HepG2 (cell line): ENCODE results near the gene FUOM. TPM values are rescaled to one million over a fixed set of nuclear protein-coding genes. Genes with fewer than 3 reads are reported as not detected.

ENCODE experiments used
- ATAC-seq: fragments of 200-7000 bp; cut with Tn5 transposase; 3 replicates; pipeline ENCODE4 v1.9.1; 2020; ENCODE audit warnings: mild to moderate bottlenecking, moderate library complexity
- BruUV-seq: library from RNA; stranded (reverse); fragments of 400-500 nt; replicated peaks from 2 replicates; lab custom pipeline; 2021; lab: Mats Ljungman, UMichigan
- CTCF ChIA-PET: fragments of 300-600 bp; formaldehyde crosslinking; extraction: SDS; loops from one replicate; lab custom pipeline; 2021; ENCODE audit warnings: low total read pairs, inconsistent platforms, low intra/inter-chr PET ratio; lab: Yijun Ruan, JAX
- POLR2A ChIA-PET: fragments of 350-600 bp; sonication (Branson Sonifier 250); formaldehyde crosslinking; loops from one replicate; lab custom pipeline; 2020; ENCODE audit warnings: antibody characterized with exemption, inconsistent platforms; lab: Yijun Ruan, JAX
- DNase-seq: peaks from one replicate; pipeline ENCODE4 v3.0.0-alpha.2; 2015; ENCODE audit warnings: low spot score
- FAIRE-seq: peaks from 3 replicates; lab custom pipeline; 2011; peaks lifted over from hg19 to GRCh38; lab: Jason Lieb, UNC
- H2AFZ ChIP-seq: one replicate; pipeline ENCODE4 v1.6.1; 2011; ENCODE audit warnings: low read length, inconsistent platforms
- H3K27ac ChIP-seq: fragments of 300-600 bp; 3 replicates; pipeline ENCODE4 v1.8.0; 2011; ENCODE audit warnings: mixed run types, mild to moderate bottlenecking, mixed read lengths, low read length, inconsistent platforms; ENCODE audit not compliant: insufficient read depth; ENCODE audit errors: extremely low read length
- H3K27me3 ChIP-seq, 2 experiments: fragments of 200-600 bp in 1 of 2; 2 replicates in 1 of 2; 3 replicates in 1 of 2; pipeline versions ENCODE4 v1.6.0 to v1.8.0; 2011; ENCODE audit warnings: low read length in 2 of 2, mild to moderate bottlenecking in 2 of 2, moderate library complexity in 2 of 2, inconsistent platforms in 1 of 2; ENCODE audit not compliant: insufficient read depth in 2 of 2, control insufficient read depth in 1 of 2
- H3K36me3 ChIP-seq, 2 experiments: fragments of 200-600 bp in 1 of 2; replicated peaks in 1 of 2; 2 replicates in 1 of 2; 3 replicates in 1 of 2; pipeline versions ENCODE4 v1.5.1 to v1.8.0; 2011; ENCODE audit warnings: low read length in 2 of 2, inconsistent platforms in 1 of 2; ENCODE audit not compliant: insufficient read depth in 2 of 2, control insufficient read depth in 1 of 2
- H3K4me1 ChIP-seq: 2 replicates; pipeline ENCODE4 v1.5.1; 2012; ENCODE audit warnings: low read length, inconsistent platforms; ENCODE audit not compliant: insufficient read depth
- H3K4me2 ChIP-seq: 2 replicates; pipeline ENCODE4 v1.6.0; 2011; ENCODE audit warnings: low read depth, low read length, inconsistent platforms
- H3K4me3 ChIP-seq, 3 experiments: fragments of 200-600 bp in 1 of 3; sonication (generic), shearing (Covaris generic) in 1 of 3; replicated peaks in 1 of 3; 2 replicates each; pipeline ENCODE4 v1.5.1; 2011 to 2016; ENCODE audit warnings: low read length in 3 of 3, inconsistent platforms in 2 of 3, low read depth in 2 of 3, mild to moderate bottlenecking in 2 of 3, control low read depth in 1 of 3, mixed read lengths in 1 of 3; ENCODE audit not compliant: insufficient read depth in 1 of 3
- H3K79me2 ChIP-seq: one replicate; pipeline ENCODE4 v1.6.1; 2011; ENCODE audit warnings: low read length, inconsistent platforms; ENCODE audit not compliant: insufficient read depth
- H3K9ac ChIP-seq: 2 replicates; pipeline ENCODE4 v1.6.0; 2011; ENCODE audit warnings: mild to moderate bottlenecking, low read depth, low read length, inconsistent platforms; ENCODE audit not compliant: insufficient read depth
- H3K9me3 ChIP-seq: 2 replicates; pipeline ENCODE4 v1.5.1; 2012; ENCODE audit warnings: mild to moderate bottlenecking, low read length
- H4K20me1 ChIP-seq: 2 replicates; pipeline ENCODE4 v1.6.0; 2011; ENCODE audit warnings: inconsistent platforms, mild to moderate bottlenecking, low read length, moderate library complexity; ENCODE audit not compliant: insufficient read depth
- CSRNP2 ChIP-seq: sonication (generic); formaldehyde crosslinking; conservative IDR thresholded peaks from 2 replicates; pipeline ENCODE4 v1.8.0; 2022; ENCODE audit warnings: low read depth, missing genetic modification reagents
- NCOA5 ChIP-seq: sonication (generic); formaldehyde crosslinking; IDR thresholded peaks from 2 replicates; pipeline ENCODE4 v1.4.0; 2020; ENCODE audit warnings: missing genetic modification reagents
- NR0B2 ChIP-seq: sonication (generic); formaldehyde crosslinking; IDR thresholded peaks from 2 replicates; pipeline ENCODE4 v1.4.0; 2020; ENCODE audit warnings: mild to moderate bottlenecking, missing genetic modification reagents
- RFXANK ChIP-seq: IDR thresholded peaks from 2 replicates; pipeline ENCODE4 v1.6.1; 2016
- SRF ChIP-seq: IDR thresholded peaks from 2 replicates; pipeline ENCODE4 v1.6.1; 2011; ENCODE audit warnings: mild to moderate bottlenecking, low read depth, low read length, moderate library complexity
- ZNF280B ChIP-seq: sonication (generic); formaldehyde crosslinking; IDR thresholded peaks from 2 replicates; pipeline ENCODE4 v1.5.0; 2020; ENCODE audit warnings: missing genetic modification reagents, mild to moderate bottlenecking, borderline replicate concordance
- ZNF784 ChIP-seq: sonication (generic); formaldehyde crosslinking; IDR thresholded peaks from 2 replicates; pipeline ENCODE4 v1.5.1; 2020; ENCODE audit warnings: missing genetic modification reagents, mild to moderate bottlenecking, borderline replicate concordance
- ZNF839 ChIP-seq: sonication (generic); formaldehyde crosslinking; IDR thresholded peaks from 2 replicates; pipeline ENCODE4 v1.4.0; 2020; ENCODE audit warnings: missing genetic modification reagents, mild to moderate bottlenecking, borderline replicate concordance
- WGBS: methylation state at CpG from one replicate; pipeline ENCODE4 v1.1.6; 2017; ENCODE audit warnings: low lambda C conversion rate; 5-methylcytosine and 5-hydroxymethylcytosine counted together
- in situ Hi-C: cut with HindIII; loops from 2 replicates; pipeline ENCODE4 v1.10.0; 2017; ENCODE audit warnings: low pct_unique_long_range_greater_than_20kb; ENCODE audit not compliant: extremely low pct_ligation_motif_present
- intact Hi-C: fragments of 100-400 bp; cut with micrococcal nuclease; formaldehyde crosslinking; loops from one replicate; pipeline ENCODE4 v1.10.0; 2022; ENCODE audit not compliant: unreplicated experiment
- polyA plus RNA-seq, 8 experiments: library from polyadenylated mRNA; depleted of rRNA in 3 of 8; stranded (reverse) in 7 of 8; unstranded in 1 of 8; fragments of >200 nt; fragmentation: Illumina TruSeq in 4 of 8; extraction: Trizol in 4 of 8; gene quantifications; 2 replicates each; pipeline versions ENCODE4 v1.2.1 to v1.2.3, GENCODE V29; 2011 to 2016; ENCODE audit warnings: low read depth in 4 of 8, missing spikeins in 1 of 8, mixed read lengths in 1 of 8; ENCODE audit not compliant: insufficient read depth in 1 of 8
- total RNA-seq, 5 experiments: library from RNA; depleted of rRNA; stranded (reverse); fragments of >200 nt; fragmentation: Illumina TruSeq; extraction: Trizol; gene quantifications; 2 replicates each; pipeline ENCODE4 v1.2.3, GENCODE V29; 2016; ENCODE audit warnings: low read depth in 1 of 5

The FUOM gene
- total and polyA plus RNA-seq, 2 of the 13 experiments (the other 11 are each of a cell fraction or from before 2014, with no cell fraction given): 27.5 to 60.4 TPM

GRCh38 chr10:133328358-133329343, 29.2 kb downstream of the FUOM start:
- Histone ChIP-seq H3K9ac (no peak overlapping the region), H4K20me1 (no peaks in the 10 kb centered on the region), H3K36me3 (no peaks in the 10 kb centered on the region), H3K4me2 (no peak overlapping the region), H3K4me1 (peaks cover 29% of the 10 kb centered on the region), H3K27ac (no peak overlapping the region), H3K4me3 (no peak overlapping the region; a peak in 1 of 6 replicates), H3K27me3 (peaks cover 7 to 70% of the 10 kb centered on the region in 2 experiments), H3K9me3 (no peaks in the 10 kb centered on the region), H2AFZ (no peak overlapping the region), H3K79me2 (no peaks in the 10 kb centered on the region)
- in situ Hi-C loops: no loop called here
- WGBS: 38% methylated on average over 8 of the region's 15 CpGs
- TF ChIP-seq CSRNP2 (CRISPR knock-in tag): no peak
- no peak for TF ChIP-seq SRF
- no peak for TF ChIP-seq ZNF839 (CRISPR knock-in tag)
- TF ChIP-seq ZNF280B (CRISPR knock-in tag): no peak
- no peak for TF ChIP-seq NCOA5 (CRISPR knock-in tag)
- TF ChIP-seq ZNF784 (CRISPR knock-in tag): no peak
- no peak for TF ChIP-seq NR0B2
- no peak for TF ChIP-seq RFXANK (CRISPR knock-in tag)
- no TSS peak for BruUV-seq
- FAIRE-seq (no peak), ATAC-seq (no peak), DNase-seq (no peak)
- ChIA-PET POLR2A (interaction anchor here (1.8 to 4.5 kb wide), 4 partner anchors 19 to 50 kb away, joined by 7 to 31 read pairs (median 10); partner anchors contain the start of genes FUOM, PAOX and PRAP1), CTCF (interaction anchor here (0.6 to 0.8 kb wide), 2 partner anchors 10 to 15 kb away, joined by 3 read pairs; no protein-coding TSS in a partner anchor)
- intact Hi-C loops: loop anchor here (1.0 to 10.0 kb wide), 3 partner anchors 21 to 66 kb away; partner anchors contain the start of genes ECHS1, MTG1 and PAOX
